Fibroblast of villous mesenchyme (primary cell): ENCODE results near the gene KIF7. TPM values are rescaled to one million over a fixed set of nuclear protein-coding genes. Genes with fewer than 3 reads are reported as not detected.

Source experiments
- DNase-seq: peaks from one replicate; pipeline ENCODE4 v3.0.0-alpha.2; 2010; ENCODE audit warnings: low read depth
- H3K4me3 ChIP-seq: 2 replicates; pipeline ENCODE4 v1.5.1; 2011; ENCODE audit warnings: low read depth, mild to moderate bottlenecking, low read length
- total RNA-seq: library from RNA; depleted of rRNA; stranded (reverse); fragments of >200 nt; gene quantifications from 2 replicates; pipeline ENCODE4 v1.2.3, GENCODE V29; 2012
- TF ChIP-seq, protein P1 (sequence below): IDR thresholded peaks from 2 replicates; pipeline ENCODE4 v1.5.1; 2012; ENCODE audit warnings: low read depth, mild to moderate bottlenecking, low read length; ENCODE audit not compliant: insufficient read depth

The KIF7 gene
- total RNA-seq, 1 donor, result 13.4 TPM

DNA sequence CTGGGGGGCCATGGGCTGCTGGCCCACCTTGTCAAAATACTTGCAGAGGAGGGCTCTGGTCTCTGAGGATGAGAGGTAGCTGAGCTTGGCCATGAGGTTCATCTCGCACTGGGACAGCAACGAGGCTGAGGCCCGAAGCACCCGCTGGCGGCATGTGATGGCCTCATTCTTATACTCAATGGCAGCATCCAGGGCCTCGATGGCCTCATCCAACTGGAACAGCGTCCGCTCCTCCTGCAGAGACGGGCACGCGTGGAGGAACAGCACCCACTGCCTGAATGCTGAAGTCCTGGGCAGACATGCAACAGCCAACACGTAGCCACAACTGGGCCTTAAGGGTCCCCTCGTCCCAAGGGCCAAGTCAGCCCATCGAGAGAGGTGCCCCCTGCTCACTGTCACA is 25.0 kb downstream of the KIF7 start:
- TF ChIP-seq, protein P1, sequence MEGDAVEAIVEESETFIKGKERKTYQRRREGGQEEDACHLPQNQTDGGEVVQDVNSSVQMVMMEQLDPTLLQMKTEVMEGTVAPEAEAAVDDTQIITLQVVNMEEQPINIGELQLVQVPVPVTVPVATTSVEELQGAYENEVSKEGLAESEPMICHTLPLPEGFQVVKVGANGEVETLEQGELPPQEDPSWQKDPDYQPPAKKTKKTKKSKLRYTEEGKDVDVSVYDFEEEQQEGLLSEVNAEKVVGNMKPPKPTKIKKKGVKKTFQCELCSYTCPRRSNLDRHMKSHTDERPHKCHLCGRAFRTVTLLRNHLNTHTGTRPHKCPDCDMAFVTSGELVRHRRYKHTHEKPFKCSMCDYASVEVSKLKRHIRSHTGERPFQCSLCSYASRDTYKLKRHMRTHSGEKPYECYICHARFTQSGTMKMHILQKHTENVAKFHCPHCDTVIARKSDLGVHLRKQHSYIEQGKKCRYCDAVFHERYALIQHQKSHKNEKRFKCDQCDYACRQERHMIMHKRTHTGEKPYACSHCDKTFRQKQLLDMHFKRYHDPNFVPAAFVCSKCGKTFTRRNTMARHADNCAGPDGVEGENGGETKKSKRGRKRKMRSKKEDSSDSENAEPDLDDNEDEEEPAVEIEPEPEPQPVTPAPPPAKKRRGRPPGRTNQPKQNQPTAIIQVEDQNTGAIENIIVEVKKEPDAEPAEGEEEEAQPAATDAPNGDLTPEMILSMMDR, result no peak
- no peak for DNase-seq
- H3K4me3 ChIP-seq, result no peak overlapping the region

DNA sequence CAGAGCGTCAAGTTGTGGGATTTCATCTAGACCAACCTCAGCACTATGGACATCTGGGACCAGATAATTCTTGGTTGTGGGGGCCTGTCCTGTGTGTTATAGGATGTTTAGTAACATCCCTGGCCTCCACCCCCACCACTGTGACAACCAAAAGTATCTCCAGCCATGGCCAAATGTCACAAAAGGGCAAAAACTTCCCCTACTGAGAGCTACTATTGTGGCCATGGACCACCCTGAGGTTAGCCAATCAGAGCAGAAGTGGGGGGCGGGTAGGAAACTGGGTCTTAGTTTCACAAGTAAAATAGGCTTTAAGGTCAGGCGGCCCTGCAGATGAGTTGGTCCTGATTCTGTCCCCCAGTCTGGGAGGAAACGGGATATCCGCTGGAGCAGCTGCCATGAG is 25.4 kb downstream of the KIF7 start:
- TF ChIP-seq, protein P1, result no peak
- no peak for DNase-seq

DNA sequence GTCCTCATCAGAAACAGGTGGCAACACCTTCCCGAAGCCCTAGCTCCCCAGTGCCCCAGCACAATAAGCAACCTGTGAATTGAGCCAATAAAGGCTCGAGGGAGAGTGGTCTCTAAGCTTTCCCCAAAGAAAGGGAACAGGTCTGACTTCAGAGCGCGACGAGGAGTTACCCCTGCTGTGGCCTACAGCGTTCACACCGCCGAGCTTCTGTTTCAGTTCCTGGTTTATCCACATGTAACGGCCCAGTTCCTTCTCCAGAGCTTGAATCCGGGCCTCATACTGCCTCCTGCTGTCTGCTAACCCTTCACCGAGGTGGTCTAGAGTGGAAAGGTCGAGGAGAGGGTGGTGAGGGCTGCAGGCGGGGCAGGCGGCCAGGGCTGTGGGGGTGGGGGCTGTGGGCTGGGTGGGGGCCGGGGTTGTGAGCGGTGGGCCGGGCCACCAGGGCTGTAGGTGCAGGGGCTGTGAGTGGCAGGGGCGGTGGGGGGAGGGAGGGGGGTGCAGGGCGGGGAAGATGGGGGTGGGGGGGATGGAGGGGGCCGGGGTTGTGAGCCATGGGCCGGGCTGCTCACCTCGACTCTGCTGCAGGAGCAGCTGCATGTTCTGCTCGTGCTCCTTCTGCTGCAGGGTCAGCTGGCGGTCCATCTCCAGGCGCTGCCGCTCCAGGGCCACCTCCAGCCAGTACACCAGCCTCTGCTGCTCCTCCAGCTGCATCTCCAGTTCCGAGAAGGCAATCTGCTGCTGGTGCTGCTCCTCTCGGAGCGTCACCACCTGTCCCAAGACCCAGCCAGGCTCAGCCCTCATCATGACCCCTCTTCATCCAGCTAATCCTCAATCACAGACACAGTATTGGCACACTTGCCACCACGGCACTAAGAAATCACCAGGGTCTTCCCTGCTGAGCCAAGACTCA is 26.2 kb downstream of the KIF7 start:
- TF ChIP-seq, protein P1, result no peak

More for the DNA sequence above, 25.4 kb downstream of the KIF7 start:
- H3K4me3 ChIP-seq, result no peak overlapping the region

DNA sequence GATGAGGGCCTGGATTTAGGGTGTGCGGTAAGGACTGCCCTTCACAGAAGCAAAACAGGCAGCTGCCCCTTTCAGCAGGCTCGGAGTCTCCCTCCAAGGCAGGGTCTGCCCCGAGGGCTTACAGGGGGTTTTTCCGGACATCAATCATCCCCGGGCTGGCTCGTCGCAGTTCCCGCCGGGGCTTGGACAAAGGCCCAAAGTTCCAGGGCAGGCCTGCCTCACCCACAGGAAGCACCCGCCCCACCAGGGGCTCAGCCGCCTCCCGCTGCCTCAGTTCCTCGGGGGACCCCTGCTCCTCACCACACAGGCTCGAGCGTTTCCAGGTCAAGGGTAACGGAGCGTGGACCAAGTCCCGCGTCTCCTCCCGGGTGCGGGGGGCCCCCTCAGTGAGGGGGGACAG is 27.0 kb downstream of the KIF7 start:
- DNase-seq, result no peak
- TF ChIP-seq, protein P1, result no peak
- H3K4me3 ChIP-seq, result no peak overlapping the region

More for the DNA sequence above, 26.2 kb downstream of the KIF7 start:
- DNase-seq, result no peak
- no peak overlapping the region for H3K4me3 ChIP-seq

DNA sequence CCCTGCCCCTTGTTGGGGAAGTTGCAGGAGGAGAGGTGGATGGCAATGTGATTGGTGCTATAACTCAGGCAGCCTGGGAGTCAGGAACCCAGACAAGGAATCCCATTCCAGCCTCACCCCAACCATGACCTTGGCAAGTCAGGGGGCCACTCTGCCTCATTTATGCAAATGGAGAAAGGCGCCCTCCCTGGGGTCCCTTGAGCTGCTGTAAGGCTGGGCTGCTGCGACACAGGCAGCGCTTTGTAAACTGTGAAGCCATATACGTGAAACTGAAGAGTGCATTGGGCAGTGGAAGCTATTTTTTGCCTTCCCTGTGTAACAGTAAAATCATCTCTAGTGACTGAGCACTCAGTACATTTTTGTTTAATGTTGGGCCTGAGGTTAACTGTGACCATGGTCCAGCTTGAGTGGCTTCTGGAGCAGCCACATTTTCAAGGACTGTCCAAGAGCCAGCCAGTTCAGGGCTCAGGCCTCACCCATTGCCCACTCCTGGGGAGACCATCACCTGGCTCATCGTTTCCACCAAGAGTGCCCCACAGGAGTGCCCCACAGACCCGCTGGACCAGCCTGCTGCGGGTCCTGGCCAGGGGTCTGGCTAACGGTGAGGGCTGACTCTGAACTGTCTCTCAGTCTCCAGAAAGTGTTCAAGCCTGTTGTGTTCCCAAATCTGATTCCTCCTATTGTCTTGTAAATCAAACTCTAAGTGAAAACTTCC is 27.9 kb downstream of the KIF7 start:
- TF ChIP-seq, protein P1, result no peak
- DNase-seq, result no peak

DNA sequence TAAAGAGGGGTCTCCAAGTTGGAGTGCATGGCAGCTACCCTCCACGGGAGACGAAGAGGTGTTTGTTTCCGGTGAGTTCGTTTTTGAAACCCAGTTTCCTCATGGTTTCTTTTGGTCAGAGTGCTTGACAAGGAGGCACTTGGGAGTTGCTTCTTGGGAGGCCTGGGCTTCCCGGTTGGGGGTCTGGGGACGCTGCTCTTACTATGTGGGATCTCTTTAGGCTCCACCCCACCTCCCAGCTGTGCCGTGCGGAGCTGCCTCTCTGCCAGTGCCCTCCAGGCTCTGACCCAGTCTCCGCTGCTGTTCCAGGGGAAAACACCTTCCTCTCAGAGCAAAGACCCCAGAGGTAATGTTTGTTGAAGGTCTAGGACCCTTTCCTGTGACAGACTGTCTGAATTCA is 29.6 kb downstream of the KIF7 start:
- no peak for DNase-seq
- TF ChIP-seq, protein P1, result no peak

More for the DNA sequence above, 27.9 kb downstream of the KIF7 start:
- H3K4me3 ChIP-seq, result no peak overlapping the region

More for the DNA sequence above, 29.6 kb downstream of the KIF7 start:
- H3K4me3 ChIP-seq, result no peak overlapping the region
